ES-I3 (cell line): Measurements from ENCODE around the gene VAMP4.
"Not testable (repeated sequence)": the region's sequence is repeated elsewhere in the genome, so short reads cannot be mapped to it uniquely, and the experiment has no call there.

Experiments used
- H3K36me3 ChIP-seq: 2 replicates; pipeline ENCODE4 v1.6.1; 2013; ENCODE audit warnings: mild to moderate bottlenecking, low read length, control low read depth, moderate library complexity; ENCODE audit not compliant: insufficient read depth
- H3K4me1 ChIP-seq: 2 replicates; pipeline ENCODE4 v1.6.1; 2013; ENCODE audit warnings: mild to moderate bottlenecking, control low read depth, low read length; ENCODE audit not compliant: insufficient read depth
- H3K9ac ChIP-seq: 2 replicates; pipeline ENCODE4 v1.6.1; 2013; ENCODE audit warnings: low read depth, mild to moderate bottlenecking, low read length, moderate library complexity
- H3K9me3 ChIP-seq: 2 replicates; pipeline ENCODE4 v1.6.1; 2013; ENCODE audit warnings: mild to moderate bottlenecking, low read length, moderate library complexity; ENCODE audit not compliant: control insufficient read depth, insufficient read depth

Gene VAMP4

DNA sequence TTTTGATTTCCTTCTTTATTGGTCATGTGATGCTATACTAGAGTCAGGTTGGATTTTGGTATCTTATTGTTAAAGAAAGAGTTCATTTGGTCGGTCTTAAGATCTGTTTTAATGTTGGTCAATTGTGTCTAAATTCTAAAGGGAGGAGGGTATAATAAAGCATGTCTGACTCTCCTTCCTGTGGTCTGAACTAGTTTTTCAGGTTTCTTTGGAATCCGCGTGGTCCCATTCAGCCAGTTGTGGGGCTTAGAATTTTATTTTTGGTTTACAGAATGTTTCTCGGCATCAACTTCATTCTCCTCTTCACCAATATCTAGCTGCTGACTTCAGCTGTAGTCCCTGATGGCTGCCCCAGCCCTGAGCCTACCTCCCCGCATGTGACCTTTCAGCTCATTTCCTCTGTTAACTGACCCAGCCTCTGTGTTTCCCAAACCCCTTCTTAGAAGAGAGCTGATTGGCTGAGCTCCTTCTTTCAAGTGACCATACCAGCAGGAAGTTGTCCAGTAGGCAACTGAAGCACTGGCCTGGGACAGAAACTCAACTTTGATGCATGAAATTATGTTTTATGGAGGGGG lies 80.7 kb downstream of the VAMP4 start:
- no peaks in the 10 kb centered on the region for H3K9me3 ChIP-seq
- no peaks in the 10 kb centered on the region; the same call in 1 of the 2 replicates for H3K4me1 ChIP-seq
- H3K9ac ChIP-seq, result no peak overlapping the region
- H3K36me3 ChIP-seq, result no peaks in the 10 kb centered on the region

DNA sequence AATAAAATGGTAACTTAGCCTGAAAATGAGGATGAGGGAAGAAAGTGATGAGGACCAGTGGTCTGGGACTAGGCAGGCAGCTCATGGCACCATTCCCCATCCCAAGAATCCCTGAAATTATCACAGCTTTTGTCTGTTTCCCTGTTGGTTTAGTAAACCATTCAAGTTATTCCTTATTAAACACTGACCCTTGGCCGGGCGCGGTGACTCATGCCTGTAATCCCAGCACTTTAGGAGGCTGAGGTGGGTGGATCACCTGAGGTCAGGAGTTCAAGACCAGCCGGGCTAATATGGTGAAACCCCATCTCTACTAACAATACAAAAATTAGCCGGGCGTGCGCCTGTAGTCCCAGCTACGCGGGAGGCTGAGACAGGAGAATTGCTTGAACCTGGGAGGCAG lies 85.7 kb downstream of the VAMP4 start:
- peaks cover 15% of the 10 kb centered on the region for H3K4me1 ChIP-seq
- not testable (repeated sequence) for H3K9me3 ChIP-seq, H3K36me3 ChIP-seq, H3K9ac ChIP-seq

DNA sequence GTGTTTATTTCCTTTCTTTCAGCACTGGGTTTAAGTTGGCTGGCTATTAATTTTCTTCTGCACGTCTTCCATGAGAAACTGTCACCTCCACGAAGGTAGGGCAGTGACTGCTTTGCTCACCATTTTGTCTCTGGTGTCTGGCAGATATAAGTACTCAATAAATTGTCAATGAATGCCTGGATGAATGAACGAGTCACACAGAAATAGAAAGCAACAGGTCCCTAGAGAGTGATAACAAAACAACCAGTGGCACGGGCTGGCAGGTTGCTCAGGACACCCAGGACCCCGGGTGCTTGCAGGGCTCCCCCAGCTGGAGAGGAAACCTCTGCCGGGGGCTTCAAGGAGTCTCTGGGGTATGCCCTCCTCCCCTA lies 86.1 kb downstream of the VAMP4 start:
- H3K4me1 ChIP-seq, result peaks cover 15% of the 10 kb centered on the region
- H3K9me3 ChIP-seq, result no peaks in the 10 kb centered on the region
- H3K36me3 ChIP-seq, result no peaks in the 10 kb centered on the region
- no peak overlapping the region for H3K9ac ChIP-seq

DNA sequence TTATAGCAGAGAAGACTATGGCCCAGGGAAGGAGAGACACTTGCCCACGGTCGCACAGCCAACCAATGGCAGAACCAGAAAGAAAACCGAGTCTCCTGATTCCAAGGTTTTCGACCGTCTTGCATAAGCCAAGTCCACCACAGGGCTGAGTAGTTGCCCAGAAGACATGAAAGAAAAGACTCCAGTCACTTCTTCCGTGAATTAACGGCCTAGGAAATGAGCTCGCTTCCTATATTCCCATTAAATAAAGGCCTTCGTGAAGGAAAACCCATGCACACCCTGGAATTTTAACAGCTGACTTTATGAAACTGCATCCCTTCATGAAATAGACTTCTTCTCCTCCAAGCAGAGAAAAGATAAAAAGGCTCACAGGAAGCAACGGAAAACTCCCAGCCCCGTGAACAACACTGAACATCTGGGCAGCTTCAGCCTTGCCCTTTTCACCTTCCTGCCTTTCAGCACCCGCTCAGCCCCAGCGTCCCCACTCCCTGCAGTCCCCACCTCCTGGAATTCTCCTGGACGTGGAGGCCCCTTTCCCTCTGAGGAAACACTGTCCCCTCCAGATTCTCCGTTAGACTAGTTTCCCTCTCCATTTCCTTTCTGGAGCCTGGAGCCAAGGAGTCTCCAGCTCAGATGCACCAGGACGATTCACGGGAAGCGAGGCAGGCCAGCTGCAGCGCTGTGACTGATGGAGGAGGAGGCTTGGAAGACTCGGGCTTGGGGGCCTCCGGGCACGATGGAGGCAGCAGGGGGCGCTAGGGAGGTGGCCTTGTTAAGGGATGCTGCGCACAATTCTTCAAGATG lies 86.7 kb downstream of the VAMP4 start:
- H3K9ac ChIP-seq, result peak overlapping the region; percentile 22; the same call in 1 of the 2 replicates

DNA sequence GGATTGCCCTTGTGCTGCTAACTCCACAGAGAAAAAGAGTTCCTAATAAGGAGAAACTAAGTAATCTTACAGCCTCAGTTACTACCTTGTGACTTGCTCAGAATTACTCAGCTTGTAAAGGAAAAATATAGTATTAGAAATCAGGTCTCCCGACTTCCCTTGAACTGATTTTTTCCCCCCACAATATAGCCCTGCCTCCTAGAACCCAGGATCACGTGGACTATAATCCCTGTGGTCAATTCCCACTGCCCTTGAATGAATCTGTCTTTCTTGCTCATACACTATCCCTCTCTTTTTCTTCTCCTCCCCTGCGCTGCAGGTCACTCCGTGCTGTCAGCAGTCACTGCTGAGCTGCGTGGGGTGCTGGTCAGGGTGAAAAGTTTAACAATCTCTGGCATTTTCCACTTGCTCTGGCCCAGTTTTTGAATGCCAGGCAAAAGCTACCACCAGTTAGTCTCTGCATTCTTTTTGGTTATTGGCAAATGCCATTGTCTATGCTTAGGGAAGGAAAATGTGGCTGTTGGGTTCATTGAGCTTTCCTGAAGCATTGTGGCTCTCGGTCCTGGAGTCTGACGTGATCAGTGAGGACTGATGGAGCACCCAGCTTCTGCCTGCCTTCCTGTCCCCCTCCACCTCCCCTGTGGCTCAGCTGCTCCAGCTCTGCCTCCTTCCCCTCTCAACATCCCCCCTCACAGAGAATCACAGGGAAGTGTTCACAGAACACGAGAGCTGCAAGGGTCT lies 87.5 kb downstream of the VAMP4 start:
- H3K36me3 ChIP-seq, result no peaks in the 10 kb centered on the region
- H3K4me1 ChIP-seq, result peaks cover 15% of the 10 kb centered on the region
- no peak overlapping the region for H3K9ac ChIP-seq
- H3K9me3 ChIP-seq, result no peaks in the 10 kb centered on the region

More for the DNA sequence above, 86.7 kb downstream of the VAMP4 start:
- peaks cover 15% of the 10 kb centered on the region for H3K4me1 ChIP-seq
- no peaks in the 10 kb centered on the region for H3K36me3 ChIP-seq
- H3K9me3 ChIP-seq, result no peaks in the 10 kb centered on the region

DNA sequence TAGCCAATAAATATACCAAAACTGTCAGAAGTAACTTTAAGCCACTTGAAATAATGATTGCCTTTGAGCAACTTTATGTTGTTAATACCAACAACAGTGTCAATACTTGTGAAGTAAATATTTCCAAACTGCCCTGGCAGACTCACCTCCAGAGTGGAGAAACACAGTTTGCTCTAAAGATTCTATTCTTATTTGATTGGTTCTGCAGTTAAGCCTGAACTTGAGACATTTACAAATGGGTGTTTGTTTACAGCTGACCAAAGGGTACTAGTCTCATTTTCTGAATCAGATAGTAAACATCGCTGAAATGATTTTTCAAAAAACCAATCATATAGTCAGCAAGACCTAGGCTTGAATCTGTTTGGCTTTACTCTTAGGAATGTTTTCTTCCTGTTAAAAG lies 88.1 kb downstream of the VAMP4 start:
- no peak overlapping the region for H3K9ac ChIP-seq
- H3K36me3 ChIP-seq, result no peaks in the 10 kb centered on the region
- no peaks in the 10 kb centered on the region for H3K9me3 ChIP-seq
- H3K4me1 ChIP-seq, result peaks cover 15% of the 10 kb centered on the region

DNA sequence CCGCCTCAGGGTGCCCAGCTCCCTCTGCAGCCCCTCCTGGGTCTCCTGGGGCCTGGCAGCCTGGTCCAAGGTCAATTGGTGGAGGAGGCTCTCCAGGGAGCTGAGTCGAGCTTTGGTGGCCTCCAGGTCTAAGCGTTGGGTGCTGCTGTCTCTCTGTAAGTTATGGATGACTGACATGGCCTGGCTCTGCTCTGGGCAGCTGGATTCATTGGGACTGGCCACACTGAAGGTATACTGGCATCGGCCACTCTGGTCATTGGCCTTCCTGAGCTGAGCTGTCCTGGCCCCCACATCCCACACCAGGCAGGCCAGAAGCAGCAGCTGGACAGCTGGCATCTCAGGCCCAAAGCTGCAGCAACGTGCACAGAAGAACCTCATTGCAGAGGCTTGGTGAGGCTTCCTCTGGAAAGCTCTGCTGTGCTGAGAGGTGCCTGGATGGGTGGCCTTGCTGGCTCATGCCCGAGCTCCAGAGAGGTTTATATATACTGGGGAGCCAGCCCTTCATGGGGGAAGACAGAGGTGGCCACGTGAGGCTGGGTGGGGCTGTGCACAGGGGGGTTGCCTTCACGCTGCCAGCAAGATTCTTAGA lies 89.5 kb downstream of the VAMP4 start, which contains the start of gene MYOC:
TSS of gene MYOC (minus strand) at position 455 of the 589 bp plus-strand sequence. CDS start at position 378, 77 bp downstream.
- H3K9ac ChIP-seq, result no peak within 1 kb of the TSS
- no peaks in the 10 kb centered on the region for H3K9me3 ChIP-seq
- H3K4me1 ChIP-seq, result peaks cover 15% of the 10 kb centered on the region
- no peaks in the 10 kb centered on the region for H3K36me3 ChIP-seq
